ENCODE data around the gene PTPRM. TPM values are rescaled to one million over a fixed set of nuclear protein-coding genes. Genes with fewer than 3 reads are reported as not detected.

PTPRM gene
- total and polyA plus RNA-seq, 2 donors (not counting 3 experiments of a cell fraction or from before 2014, with no cell fraction given) = 37.4 to 43.7 TPM

- ChIA-PET POLR2A (no interaction called here), CTCF (no interaction called here)
- H3K9me3 ChIP-seq (replicated peaks; ENCODE audit: control insufficient read depth, insufficient read depth, low read length) = no peaks in the 10 kb centered on the region
- no peak overlapping the region for H3K9ac ChIP-seq (replicated peaks; ENCODE audit: extremely low read depth, insufficient read depth, low read length)
- FAIRE-seq (no peak), DNase-seq (ENCODE audit: low read depth, low spot score) (no peak)
- TF ChIP-seq FOS (IDR thresholded peaks at IDR 0.05; ENCODE audit: borderline replicate concordance, insufficient read depth, low read length) = no peak
- TF ChIP-seq MAX (IDR thresholded peaks at IDR 0.05; ENCODE audit: insufficient read depth, insufficient read length) = no peak
- no peak for TF ChIP-seq POLR2A (IDR thresholded peaks at IDR 0.05; ENCODE audit: low read depth, low read length)
- no peak for TF ChIP-seq POLR2AphosphoS5 (IDR thresholded peaks at IDR 0.05; ENCODE audit: insufficient read depth, low read depth, low read length)
- no peak for TF ChIP-seq CTCF (IDR thresholded peaks at IDR 0.05; ENCODE audit: extremely low read depth in 1 of 2, insufficient read depth in 1 of 2, low read depth in 1 of 2, low read length in 2 of 2)
- no peak for TF ChIP-seq JUN (IDR thresholded peaks at IDR 0.05; ENCODE audit: borderline replicate concordance, insufficient read depth, insufficient read length, low read depth)
- TF ChIP-seq GATA2 (IDR thresholded peaks at IDR 0.05; ENCODE audit: insufficient read depth, insufficient read length, low read depth, low read length) = no peak
- TF ChIP-seq MYC (IDR thresholded peaks at IDR 0.05; ENCODE audit: low read depth, low read length) = no peak
- TF ChIP-seq EZH2 (IDR thresholded peaks at IDR 0.05; ENCODE audit: borderline replicate concordance, low read depth, low read length, severe bottlenecking) = no peak
- intact Hi-C loops (cut with micrococcal nuclease) (no loop called here), dilution Hi-C loops (cut with MboI; ENCODE audit: extremely low pct_ligation_motif_present, low sequenced_read_pairs) (no loop called here)
- H3K27ac ChIP-seq (ENCODE audit: insufficient read depth, low read depth, low read length) = no peak overlapping the region
- no peaks in the 10 kb centered on the region for H3K9me1 ChIP-seq (replicated peaks; ENCODE audit: control insufficient read depth, extremely low read depth, insufficient read depth, low read length)
- BruUV-seq (replicated peaks) = no TSS peak
- H3K27me3 ChIP-seq (ENCODE audit: control insufficient read depth in 2 of 2, insufficient read depth in 2 of 2, low read length in 2 of 2) = no peaks in the 10 kb centered on the region
- H2AFZ ChIP-seq (ENCODE audit: low read depth, low read length) = no peak overlapping the region
- no peak overlapping the region for H3K4me3 ChIP-seq (replicated peaks in 1 of 3; ENCODE audit: insufficient read depth in 1 of 3, low read depth in 1 of 3, low read length in 3 of 3)
- H4K20me1 ChIP-seq (replicated peaks; ENCODE audit: control insufficient read depth, extremely low read depth, insufficient read depth, low read length) = no peaks in the 10 kb centered on the region
- H3K36me3 ChIP-seq (ENCODE audit: control insufficient read depth in 2 of 2, extremely low read depth in 1 of 2, insufficient read depth in 2 of 2, low read length in 2 of 2) = no peaks in the 10 kb centered on the region
- H3K79me2 ChIP-seq (ENCODE audit: control insufficient read depth, insufficient read depth, low read length) = no peaks in the 10 kb centered on the region
- no peak overlapping the region for H3K4me2 ChIP-seq (ENCODE audit: insufficient read depth, low read length)
- peaks cover 15% of the 10 kb centered on the region for H3K4me1 ChIP-seq (ENCODE audit: control insufficient read depth, extremely low read depth, insufficient read depth, low read length)
Measured at GRCh38 chr18:7764405-7764804, 197.3 kb downstream of the PTPRM start.

All from endothelial cell of umbilical vein (primary cell).